ENCODE measurements around the gene C20orf144.
A peak's percentile ranks its signal among the peaks of the same experiment; 100 is the strongest.

Gene C20orf144

GRCh38 chr20:33681288-33681687, 19.2 kb downstream of the C20orf144 start:
- Histone ChIP-seq H3K79me1 (ENCODE audit: low read length) (peaks cover 19% of the 10 kb centered on the region), H4K5ac (ENCODE audit: low read length) (no peak overlapping the region), H2BK15ac (replicated peaks; ENCODE audit: low read depth) (no peak overlapping the region), H3K36me3 (ENCODE audit: control insufficient read depth, insufficient read depth, low read length) (peaks cover 4% of the 10 kb centered on the region), H3K27me3 (ENCODE audit: insufficient read depth, low read length, poor library complexity) (no peaks in the 10 kb centered on the region), H3K23ac (ENCODE audit: low read length) (no peak overlapping the region), H3K18ac (ENCODE audit: low read length) (no peak overlapping the region), H4K8ac (ENCODE audit: low read depth, low read length) (no peak overlapping the region), H2AK5ac (ENCODE audit: low read length) (no peak overlapping the region), H3K27ac (ENCODE audit: low read depth, low read length) (no peak overlapping the region), H3K4me2 (ENCODE audit: low read length) (no peak overlapping the region), H3K56ac (ENCODE audit: low read length) (no peak overlapping the region), H2BK5ac (ENCODE audit: low read length) (no peak overlapping the region), H3K9ac (ENCODE audit: low read length) (no peak overlapping the region), H2BK120ac (ENCODE audit: low read depth, low read length) (no peak overlapping the region), H3K4me3 (ENCODE audit: low read length) (no peak overlapping the region), H3K4ac (ENCODE audit: low read depth, low read length) (no peak overlapping the region), H3K4me1 (ENCODE audit: control insufficient read depth, low read depth, low read length) (peaks cover 3% of the 10 kb centered on the region), H3K79me2 (ENCODE audit: control insufficient read depth, insufficient read depth, low read length) (peaks cover 30% of the 10 kb centered on the region)
- no peak for DNase-seq
- WGBS (ENCODE audit: extremely low coverage, insufficient coverage, low lambda C conversion rate): no CpG with 5 or more reads among the region's 5 CpGs

DNA sequence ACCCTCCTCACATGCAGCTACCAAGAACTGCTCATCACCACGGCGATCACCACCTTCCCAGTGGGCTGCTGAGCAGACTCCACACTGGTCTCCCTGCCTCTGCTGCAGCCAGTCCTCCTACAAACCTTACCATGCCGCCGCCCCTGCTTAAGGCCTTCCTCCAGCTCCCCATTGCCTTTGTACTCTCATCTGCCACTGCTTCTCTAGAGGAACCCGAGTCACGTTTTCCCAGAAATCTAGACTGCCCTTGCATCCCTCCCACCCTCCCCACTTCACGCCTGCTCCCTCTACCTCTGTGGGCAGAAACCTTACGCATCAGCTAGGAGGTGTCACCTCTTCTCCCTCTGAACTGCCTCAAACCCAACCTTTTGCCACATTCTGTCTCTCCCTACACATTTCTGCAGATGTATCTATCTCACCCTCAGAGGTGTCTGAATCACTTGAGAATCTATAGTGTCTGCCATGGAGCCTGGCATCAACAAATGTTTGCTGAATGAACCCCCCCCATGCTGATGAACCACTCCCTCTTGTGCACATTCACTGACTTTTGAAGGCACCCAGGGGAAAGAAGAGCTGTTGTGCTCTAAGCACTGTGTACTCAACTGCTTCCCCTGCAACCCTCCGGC, 19.7 kb downstream of the C20orf144 start:
- H4K8ac ChIP-seq (ENCODE audit: low read depth, low read length): no peak overlapping the region
- H3K79me2 ChIP-seq (ENCODE audit: control insufficient read depth, insufficient read depth, low read length): peaks cover 30% of the 10 kb centered on the region
- no peak overlapping the region for H3K4me2 ChIP-seq (ENCODE audit: low read length)
- no peak overlapping the region for H3K4me3 ChIP-seq (ENCODE audit: low read length)
- no peak overlapping the region for H3K56ac ChIP-seq (ENCODE audit: low read length)
- peaks cover 19% of the 10 kb centered on the region for H3K79me1 ChIP-seq (ENCODE audit: low read length)
- no peak overlapping the region for H4K5ac ChIP-seq (ENCODE audit: low read length)
- no peak overlapping the region for H2BK5ac ChIP-seq (ENCODE audit: low read length)
- peaks cover 6% of the 10 kb centered on the region for H3K4me1 ChIP-seq (ENCODE audit: control insufficient read depth, low read depth, low read length)
- H3K9ac ChIP-seq (ENCODE audit: low read length): no peak overlapping the region
- no peak overlapping the region for H3K27ac ChIP-seq (ENCODE audit: low read depth, low read length)
- H2BK120ac ChIP-seq (ENCODE audit: low read depth, low read length): no peak overlapping the region
- no peak overlapping the region for H3K4ac ChIP-seq (ENCODE audit: low read depth, low read length)
- no peak for DNase-seq
- no peak overlapping the region for H2AK5ac ChIP-seq (ENCODE audit: low read length)
- H3K18ac ChIP-seq (ENCODE audit: low read length): no peak overlapping the region
- no peak overlapping the region for H3K23ac ChIP-seq (ENCODE audit: low read length)
- H3K36me3 ChIP-seq (ENCODE audit: control insufficient read depth, insufficient read depth, low read length): peaks cover 4% of the 10 kb centered on the region
- no peak overlapping the region for H2BK15ac ChIP-seq (replicated peaks; ENCODE audit: low read depth)
- WGBS (ENCODE audit: extremely low coverage, insufficient coverage, low lambda C conversion rate): no CpG with 5 or more reads among the region's 9 CpGs
- no peaks in the 10 kb centered on the region for H3K27me3 ChIP-seq (ENCODE audit: insufficient read depth, low read length, poor library complexity)

DNA sequence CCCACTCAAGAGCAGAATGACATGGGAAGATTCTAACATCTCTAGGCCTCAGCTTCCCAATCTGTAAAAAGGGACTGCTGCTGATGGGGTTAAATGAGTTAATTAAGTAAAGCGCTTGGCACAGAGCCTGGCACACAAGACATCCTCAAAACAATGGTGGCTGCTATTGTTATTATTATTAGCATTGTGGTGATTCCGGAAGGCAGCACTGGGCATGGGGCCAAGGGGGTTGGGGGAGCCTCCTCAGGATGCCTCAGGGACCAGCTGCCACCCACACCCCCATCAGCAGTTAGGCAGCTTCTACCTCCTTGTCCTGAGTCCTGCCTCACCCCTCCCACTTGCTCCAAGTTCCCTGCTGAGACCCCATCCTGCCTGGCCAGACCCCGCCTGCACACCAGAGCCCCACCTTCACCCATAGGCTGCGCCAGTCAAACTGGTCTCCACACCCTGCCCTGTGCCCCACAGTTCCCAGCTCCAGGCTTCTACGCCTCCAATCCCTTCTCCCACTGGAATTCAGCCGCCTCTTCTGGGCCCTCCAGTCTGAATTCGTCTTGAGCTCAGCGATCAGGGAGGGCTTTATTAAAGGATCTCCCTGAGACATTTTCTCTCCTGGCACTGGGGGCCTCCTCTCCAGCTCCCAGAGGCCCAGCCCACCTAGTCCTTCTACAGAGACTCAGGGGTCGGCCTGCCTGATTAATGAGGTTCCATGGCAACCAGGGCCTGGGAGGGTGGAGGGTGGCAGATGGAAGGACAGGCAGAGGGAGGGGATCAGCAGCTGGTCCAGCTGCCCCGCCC, 22.6 kb downstream of the C20orf144 start:
- Histone ChIP-seq H3K56ac (ENCODE audit: low read length) (peak overlapping the region; percentile 77), H2BK5ac (ENCODE audit: low read length) (no peak overlapping the region), H3K18ac (ENCODE audit: low read length) (no peak overlapping the region), H3K79me2 (ENCODE audit: control insufficient read depth, insufficient read depth, low read length) (peaks cover 30% of the 10 kb centered on the region), H3K9ac (ENCODE audit: low read length) (peak overlapping the region; percentile 73), H3K4me1 (ENCODE audit: control insufficient read depth, low read depth, low read length) (peaks cover 7% of the 10 kb centered on the region), H4K5ac (ENCODE audit: low read length) (no peak overlapping the region), H3K79me1 (ENCODE audit: low read length) (peaks cover 19% of the 10 kb centered on the region), H3K4ac (ENCODE audit: low read depth, low read length) (no peak overlapping the region), H3K36me3 (ENCODE audit: control insufficient read depth, insufficient read depth, low read length) (no peaks in the 10 kb centered on the region), H3K27ac (ENCODE audit: low read depth, low read length) (no peak overlapping the region), H3K4me3 (ENCODE audit: low read length) (peak overlapping the region; percentile 20), H3K4me2 (ENCODE audit: low read length) (peak overlapping the region; percentile 52), H2BK120ac (ENCODE audit: low read depth, low read length) (no peak overlapping the region), H4K8ac (ENCODE audit: low read depth, low read length) (no peak overlapping the region), H2AK5ac (ENCODE audit: low read length) (no peak overlapping the region), H2BK15ac (replicated peaks; ENCODE audit: low read depth) (no peak overlapping the region), H3K23ac (ENCODE audit: low read length) (no peak overlapping the region), H3K27me3 (ENCODE audit: insufficient read depth, low read length, poor library complexity) (no peaks in the 10 kb centered on the region)
- WGBS (ENCODE audit: extremely low coverage, insufficient coverage, low lambda C conversion rate): no CpG with 5 or more reads among the region's 10 CpGs
- peak; percentile 53 for DNase-seq

- H2AK5ac ChIP-seq (ENCODE audit: low read length): no peak overlapping the region
- peak overlapping the region; percentile 24 for H3K18ac ChIP-seq (ENCODE audit: low read length)
- peak overlapping the region; percentile 58 for H3K27ac ChIP-seq (ENCODE audit: low read depth, low read length)
- H3K79me1 ChIP-seq (ENCODE audit: low read length): peaks cover 19% of the 10 kb centered on the region
- H3K79me2 ChIP-seq (ENCODE audit: control insufficient read depth, insufficient read depth, low read length): peaks cover 30% of the 10 kb centered on the region
- peak overlapping the region; percentile 27 for H3K4ac ChIP-seq (ENCODE audit: low read depth, low read length)
- no peak overlapping the region for H2BK120ac ChIP-seq (ENCODE audit: low read depth, low read length)
- H3K23ac ChIP-seq (ENCODE audit: low read length): no peak overlapping the region
- peak overlapping the region; percentile 77 for H3K56ac ChIP-seq (ENCODE audit: low read length)
- H3K27me3 ChIP-seq (ENCODE audit: insufficient read depth, low read length, poor library complexity): no peaks in the 10 kb centered on the region
- no peaks in the 10 kb centered on the region for H3K36me3 ChIP-seq (ENCODE audit: control insufficient read depth, insufficient read depth, low read length)
- peak; percentile 64 for DNase-seq
- H4K8ac ChIP-seq (ENCODE audit: low read depth, low read length): no peak overlapping the region
- H4K5ac ChIP-seq (ENCODE audit: low read length): no peak overlapping the region
- peaks cover 7% of the 10 kb centered on the region for H3K4me1 ChIP-seq (ENCODE audit: control insufficient read depth, low read depth, low read length)
- H3K4me2 ChIP-seq (ENCODE audit: low read length): peak overlapping the region; percentile 52
- peak overlapping the region; percentile 73 for H3K9ac ChIP-seq (ENCODE audit: low read length)
- WGBS (ENCODE audit: extremely low coverage, insufficient coverage, low lambda C conversion rate): no CpG with 5 or more reads among the region's 53 CpGs
- H2BK15ac ChIP-seq (replicated peaks; ENCODE audit: low read depth): no peak overlapping the region
- H2BK5ac ChIP-seq (ENCODE audit: low read length): no peak overlapping the region
- H3K4me3 ChIP-seq (ENCODE audit: low read length): peak overlapping the region; percentile 66
These were observed 23.4 kb downstream of the C20orf144 start for GRCh38 chr20:33685328-33686099.

GRCh38 chr20:33686100-33686983, 24.2 kb downstream of the C20orf144 start, which contains the start of gene E2F1:
Gene E2F1 (minus strand): TSS chr20:33686385. CDS start chr20:33686264, 121 bp downstream.
- H3K79me1 ChIP-seq (ENCODE audit: low read length): peaks cover 12% of the 10 kb centered on the region
- peaks cover 26% of the 10 kb centered on the region for H3K79me2 ChIP-seq (ENCODE audit: control insufficient read depth, insufficient read depth, low read length)
- H3K4me1 ChIP-seq (ENCODE audit: control insufficient read depth, low read depth, low read length): peaks cover 7% of the 10 kb centered on the region
- H4K5ac ChIP-seq (ENCODE audit: low read length): no peak within 1 kb of the TSS
- no peaks in the 10 kb centered on the region for H3K36me3 ChIP-seq (ENCODE audit: control insufficient read depth, insufficient read depth, low read length)
- no peak within 1 kb of the TSS for H4K8ac ChIP-seq (ENCODE audit: low read depth, low read length)
- peak within 1 kb of the TSS; percentile 61 for H3K4me2 ChIP-seq (ENCODE audit: low read length)
- peak; percentile 98 for DNase-seq
- H2AK5ac ChIP-seq (ENCODE audit: low read length): no peak within 1 kb of the TSS
- H3K4me3 ChIP-seq (ENCODE audit: low read length): peak within 1 kb of the TSS; percentile 66
- no peak within 1 kb of the TSS for H2BK5ac ChIP-seq (ENCODE audit: low read length)
- H3K27me3 ChIP-seq (ENCODE audit: insufficient read depth, low read length, poor library complexity): no peaks in the 10 kb centered on the region
- H3K18ac ChIP-seq (ENCODE audit: low read length): peak within 1 kb of the TSS; percentile 24
- peak within 1 kb of the TSS; percentile 27 for H3K4ac ChIP-seq (ENCODE audit: low read depth, low read length)
- no peak within 1 kb of the TSS for H3K23ac ChIP-seq (ENCODE audit: low read length)
- peak within 1 kb of the TSS; percentile 77 for H3K56ac ChIP-seq (ENCODE audit: low read length)
- WGBS (ENCODE audit: extremely low coverage, insufficient coverage, low lambda C conversion rate): no CpG with 5 or more reads among the region's 101 CpGs
- H2BK15ac ChIP-seq (replicated peaks; ENCODE audit: low read depth): no peak within 1 kb of the TSS
- H2BK120ac ChIP-seq (ENCODE audit: low read depth, low read length): no peak within 1 kb of the TSS
- H3K27ac ChIP-seq (ENCODE audit: low read depth, low read length): peak within 1 kb of the TSS; percentile 58
- H3K9ac ChIP-seq (ENCODE audit: low read length): peak within 1 kb of the TSS; percentile 73

Data from mesendoderm (in vitro differentiated cells).